ENCODE measurements around the gene CAMK4.

The CAMK4 gene

DNA sequence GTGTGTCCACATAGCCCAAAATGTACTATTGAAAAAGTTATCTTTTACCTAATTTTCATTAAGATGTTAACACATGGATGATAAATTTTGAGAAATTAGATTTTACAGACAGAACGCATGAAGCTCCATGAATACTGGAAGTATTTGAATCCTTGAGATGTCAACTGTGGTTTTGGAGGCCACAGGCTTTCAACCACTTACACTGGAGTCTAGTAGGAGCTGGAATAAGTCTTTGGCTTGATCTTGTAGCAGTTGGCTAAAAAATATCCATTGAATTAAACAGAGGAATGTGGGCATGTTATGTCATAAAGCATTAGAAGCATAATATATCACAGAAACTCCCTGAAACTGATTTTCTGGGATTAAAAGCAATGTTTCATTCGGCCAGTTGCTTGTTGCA, 52.9 kb downstream of the CAMK4 start:
- TF ChIP-seq, protein P1, sequence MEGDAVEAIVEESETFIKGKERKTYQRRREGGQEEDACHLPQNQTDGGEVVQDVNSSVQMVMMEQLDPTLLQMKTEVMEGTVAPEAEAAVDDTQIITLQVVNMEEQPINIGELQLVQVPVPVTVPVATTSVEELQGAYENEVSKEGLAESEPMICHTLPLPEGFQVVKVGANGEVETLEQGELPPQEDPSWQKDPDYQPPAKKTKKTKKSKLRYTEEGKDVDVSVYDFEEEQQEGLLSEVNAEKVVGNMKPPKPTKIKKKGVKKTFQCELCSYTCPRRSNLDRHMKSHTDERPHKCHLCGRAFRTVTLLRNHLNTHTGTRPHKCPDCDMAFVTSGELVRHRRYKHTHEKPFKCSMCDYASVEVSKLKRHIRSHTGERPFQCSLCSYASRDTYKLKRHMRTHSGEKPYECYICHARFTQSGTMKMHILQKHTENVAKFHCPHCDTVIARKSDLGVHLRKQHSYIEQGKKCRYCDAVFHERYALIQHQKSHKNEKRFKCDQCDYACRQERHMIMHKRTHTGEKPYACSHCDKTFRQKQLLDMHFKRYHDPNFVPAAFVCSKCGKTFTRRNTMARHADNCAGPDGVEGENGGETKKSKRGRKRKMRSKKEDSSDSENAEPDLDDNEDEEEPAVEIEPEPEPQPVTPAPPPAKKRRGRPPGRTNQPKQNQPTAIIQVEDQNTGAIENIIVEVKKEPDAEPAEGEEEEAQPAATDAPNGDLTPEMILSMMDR (IDR thresholded peaks at IDR 0.05; ENCODE audit: low read depth, low read length, poor library complexity, severe bottlenecking): no peak
- no peak for TF ChIP-seq EZH2phosphoT487 (IDR thresholded peaks at IDR 0.05; ENCODE audit: borderline replicate concordance, low read length)
- H3K27me3 ChIP-seq (ENCODE audit: control insufficient read depth, low read length): no peaks in the 10 kb centered on the region
- no peak overlapping the region for H3K4me2 ChIP-seq (ENCODE audit: low read length)
- H4K20me1 ChIP-seq (ENCODE audit: control insufficient read depth, insufficient read depth, low read depth, low read length): no peaks in the 10 kb centered on the region
- H3K4me1 ChIP-seq (ENCODE audit: control insufficient read depth, low read length): peaks cover 7% of the 10 kb centered on the region
- no peak overlapping the region for H3K27ac ChIP-seq (ENCODE audit: low read depth, low read length)
- H3F3A ChIP-seq (ENCODE audit: control insufficient read depth, insufficient read depth): no peaks in the 10 kb centered on the region
- no peaks in the 10 kb centered on the region for H3K36me3 ChIP-seq (ENCODE audit: control insufficient read depth, low read length)
- no peaks in the 10 kb centered on the region for H3K9me3 ChIP-seq (ENCODE audit: control insufficient read depth, insufficient read depth, low read length)
- no peak overlapping the region for H3K4me3 ChIP-seq (ENCODE audit: low read length)
- no peaks in the 10 kb centered on the region for H3K9me2 ChIP-seq (replicated peaks; ENCODE audit: control insufficient read depth, low read length)
- no peaks in the 10 kb centered on the region for H3K79me2 ChIP-seq (ENCODE audit: control insufficient read depth, low read length)

DNA sequence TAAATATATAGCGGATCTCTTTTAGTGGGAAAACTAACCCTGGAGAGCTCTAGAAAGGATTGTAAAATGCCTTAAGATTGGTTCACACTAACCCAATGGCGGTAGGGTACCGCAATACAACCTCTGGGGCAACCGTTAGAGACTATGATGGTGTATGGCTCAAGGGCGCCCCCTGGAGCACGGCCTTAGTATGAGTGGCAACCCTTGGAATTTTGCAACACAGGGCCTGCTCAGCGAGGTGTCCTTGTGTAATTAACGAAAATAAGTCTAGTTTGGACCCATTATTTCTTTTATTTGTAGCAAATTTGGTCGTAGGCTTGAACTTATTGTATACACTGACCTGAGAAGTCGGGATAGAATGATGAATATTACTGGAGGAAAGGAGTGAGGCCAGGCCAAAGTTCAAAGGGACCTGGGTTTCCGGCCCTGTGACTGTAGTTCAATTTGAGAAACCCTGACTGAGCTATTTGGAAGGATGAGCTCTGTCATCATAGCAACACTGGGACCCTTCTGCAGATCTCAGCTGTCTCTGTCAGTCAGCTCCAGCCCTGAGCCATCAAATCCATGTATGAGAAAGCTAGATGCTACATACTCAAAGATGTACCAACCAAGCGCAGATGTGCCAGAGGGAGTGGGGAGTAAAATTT, 54.8 kb downstream of the CAMK4 start:
- TF ChIP-seq, protein P1 (IDR thresholded peaks at IDR 0.05; ENCODE audit: low read depth, low read length, poor library complexity, severe bottlenecking): peak; percentile 86
- no peak for TF ChIP-seq EZH2phosphoT487 (IDR thresholded peaks at IDR 0.05; ENCODE audit: borderline replicate concordance, low read length)
- H3K9me2 ChIP-seq (replicated peaks; ENCODE audit: control insufficient read depth, low read length): no peaks in the 10 kb centered on the region
- H3K27ac ChIP-seq (ENCODE audit: low read depth, low read length): no peak overlapping the region
- no peaks in the 10 kb centered on the region for H3K36me3 ChIP-seq (ENCODE audit: control insufficient read depth, low read length)
- H3K27me3 ChIP-seq (ENCODE audit: control insufficient read depth, low read length): no peaks in the 10 kb centered on the region
- no peak overlapping the region for H3K4me3 ChIP-seq (ENCODE audit: low read length)
- no peaks in the 10 kb centered on the region for H3F3A ChIP-seq (ENCODE audit: control insufficient read depth, insufficient read depth)
- no peaks in the 10 kb centered on the region for H3K79me2 ChIP-seq (ENCODE audit: control insufficient read depth, low read length)
- H3K4me2 ChIP-seq (ENCODE audit: low read length): no peak overlapping the region
- no peaks in the 10 kb centered on the region for H3K9me3 ChIP-seq (ENCODE audit: control insufficient read depth, insufficient read depth, low read length)
- H3K4me1 ChIP-seq (ENCODE audit: control insufficient read depth, low read length): peaks cover 7% of the 10 kb centered on the region
- H4K20me1 ChIP-seq (ENCODE audit: control insufficient read depth, insufficient read depth, low read depth, low read length): no peaks in the 10 kb centered on the region

DNA sequence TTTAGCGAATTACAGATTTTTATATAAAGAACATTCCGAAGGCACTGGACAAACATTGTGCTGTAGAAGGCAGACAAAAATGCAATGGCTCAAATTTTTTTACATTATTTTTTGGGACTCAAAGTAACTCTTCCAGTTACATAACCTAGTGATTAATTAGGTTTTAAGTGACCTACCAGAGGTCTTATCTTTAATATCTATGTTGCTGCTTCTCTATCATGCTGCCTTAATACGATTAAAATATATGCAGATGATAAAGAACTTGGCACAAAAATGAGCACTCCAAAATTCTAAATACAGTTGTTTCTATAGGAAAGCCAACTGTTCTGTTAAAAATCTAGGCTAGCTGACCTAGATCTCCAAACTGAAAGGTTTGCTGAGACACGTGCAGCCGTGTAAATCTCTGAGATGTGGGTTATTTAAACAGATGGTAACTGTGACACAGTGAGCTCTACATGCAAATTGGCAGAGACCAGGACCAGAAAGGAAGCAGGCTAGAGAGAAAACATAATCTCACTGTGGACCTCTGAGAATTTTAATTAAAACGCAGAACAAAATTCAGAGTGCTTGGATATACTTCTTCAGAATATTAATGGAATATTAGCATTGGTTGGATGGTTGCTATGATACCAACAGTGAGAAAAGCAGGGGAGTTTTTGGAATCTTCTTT, 56.2 kb downstream of the CAMK4 start:
- no peaks in the 10 kb centered on the region for H3K9me2 ChIP-seq (replicated peaks; ENCODE audit: control insufficient read depth, low read length)
- H3K4me3 ChIP-seq (ENCODE audit: low read length): no peak overlapping the region
- H3K9me3 ChIP-seq (ENCODE audit: control insufficient read depth, insufficient read depth, low read length): no peaks in the 10 kb centered on the region
- H4K20me1 ChIP-seq (ENCODE audit: control insufficient read depth, insufficient read depth, low read depth, low read length): no peaks in the 10 kb centered on the region
- H3K36me3 ChIP-seq (ENCODE audit: control insufficient read depth, low read length): no peaks in the 10 kb centered on the region
- TF ChIP-seq, protein P1 (IDR thresholded peaks at IDR 0.05; ENCODE audit: low read depth, low read length, poor library complexity, severe bottlenecking): no peak
- no peak for TF ChIP-seq EZH2phosphoT487 (IDR thresholded peaks at IDR 0.05; ENCODE audit: borderline replicate concordance, low read length)
- H3K79me2 ChIP-seq (ENCODE audit: control insufficient read depth, low read length): no peaks in the 10 kb centered on the region
- no peak overlapping the region; the same call in 1 of the 2 replicates for H3K4me2 ChIP-seq (ENCODE audit: low read length)
- no peaks in the 10 kb centered on the region for H3F3A ChIP-seq (ENCODE audit: control insufficient read depth, insufficient read depth)
- H3K27ac ChIP-seq (ENCODE audit: low read depth, low read length): no peak overlapping the region
- no peaks in the 10 kb centered on the region for H3K27me3 ChIP-seq (ENCODE audit: control insufficient read depth, low read length)
- peaks cover 7% of the 10 kb centered on the region for H3K4me1 ChIP-seq (ENCODE audit: control insufficient read depth, low read length)
